Femur (tissue), 1 donor: ENCODE data around the gene B3GALT5.
"Not testable (repeated sequence)": the region's sequence is repeated elsewhere in the genome, so short reads cannot be mapped to it uniquely, and the experiment has no call there.

Experiments
- DNase-seq: peaks from one replicate; pipeline ENCODE4 v3.0.0-alpha.2; 2017

The B3GALT5 gene

GRCh38 chr21:39612233-39613040, at the start of gene B3GALT5:
B3GALT5 (plus strand) TSS chr21:39612940; CDS start chr21:39660560, 47,620 bp downstream.
- peak; percentile 28 for DNase-seq

DNA sequence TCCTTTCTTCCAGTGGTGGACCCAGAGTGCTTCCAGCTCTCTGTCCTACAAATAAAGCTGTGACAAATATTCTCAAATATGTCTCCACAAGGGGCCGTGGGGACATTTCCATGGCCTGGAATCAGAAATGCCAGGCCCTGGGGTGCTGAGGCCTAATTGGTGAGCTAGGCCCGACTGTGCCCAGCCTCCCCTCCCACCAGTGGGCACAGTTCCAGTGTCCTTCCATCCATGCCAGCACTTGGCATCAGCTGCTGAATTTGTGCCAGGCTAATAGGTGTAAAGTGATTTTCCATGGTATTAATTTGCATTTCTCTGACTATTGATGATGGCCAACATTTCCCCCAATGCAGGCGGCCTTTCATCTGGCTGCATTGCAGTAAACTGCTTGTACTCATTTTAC, 48.5 kb upstream of the B3GALT5 start:
- peak; percentile 36 for DNase-seq

- DNase-seq, result no peak
These were observed 45.4 kb upstream of the B3GALT5 start for GRCh38 chr21:39567180-39567972.

DNA sequence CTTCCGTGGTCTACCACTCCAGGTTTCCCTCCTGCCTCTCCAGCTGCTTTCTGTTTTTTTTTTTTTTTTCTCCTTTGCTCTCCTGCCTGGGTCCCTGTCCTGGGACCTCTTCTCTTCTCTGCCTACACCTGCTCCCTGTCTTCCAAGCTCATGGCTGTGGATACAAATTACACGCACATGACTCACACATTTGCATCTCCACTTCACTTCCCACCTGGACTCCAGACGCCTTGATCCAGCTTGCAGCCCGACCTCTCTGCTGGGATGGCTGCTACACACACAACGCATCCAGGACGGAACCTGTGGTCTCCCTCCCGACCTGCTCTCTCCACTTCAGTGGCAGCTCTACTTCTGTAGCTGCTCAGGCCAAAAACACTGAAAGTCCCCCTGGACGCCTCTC, 44.4 kb upstream of the B3GALT5 start:
- DNase-seq, result no peak

GRCh38 chr21:39575775-39576174, 37.0 kb upstream of the B3GALT5 start:
- DNase-seq, result no peak

DNA sequence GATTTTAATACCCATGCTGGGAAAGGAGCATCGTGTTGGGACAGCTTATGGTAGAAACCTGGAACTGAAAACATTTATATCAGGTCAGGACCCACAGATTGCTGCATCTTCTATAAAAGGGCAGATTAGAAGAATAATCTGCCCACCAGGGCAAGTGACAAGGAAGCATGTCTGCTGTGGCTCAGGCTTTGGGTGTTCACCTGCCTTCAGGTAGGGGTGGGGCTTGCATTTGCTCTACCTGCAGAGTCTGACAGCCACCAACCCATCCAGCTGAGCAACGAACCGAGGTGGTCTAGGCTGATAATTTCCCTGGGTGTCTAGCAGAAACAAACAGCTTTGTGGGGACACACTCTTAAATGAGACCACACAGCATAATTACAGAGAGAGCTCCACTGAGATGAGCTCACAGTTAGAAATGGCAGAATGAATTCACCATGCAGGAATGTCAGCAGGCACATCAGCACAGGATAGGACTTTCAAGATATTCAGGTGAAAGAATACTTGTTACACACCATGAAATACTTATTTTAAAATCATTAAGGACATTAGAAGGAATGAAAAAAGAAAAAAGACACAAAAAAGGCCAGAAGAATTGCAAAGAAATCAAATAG, 36.1 kb upstream of the B3GALT5 start:
- no peak for DNase-seq

DNA sequence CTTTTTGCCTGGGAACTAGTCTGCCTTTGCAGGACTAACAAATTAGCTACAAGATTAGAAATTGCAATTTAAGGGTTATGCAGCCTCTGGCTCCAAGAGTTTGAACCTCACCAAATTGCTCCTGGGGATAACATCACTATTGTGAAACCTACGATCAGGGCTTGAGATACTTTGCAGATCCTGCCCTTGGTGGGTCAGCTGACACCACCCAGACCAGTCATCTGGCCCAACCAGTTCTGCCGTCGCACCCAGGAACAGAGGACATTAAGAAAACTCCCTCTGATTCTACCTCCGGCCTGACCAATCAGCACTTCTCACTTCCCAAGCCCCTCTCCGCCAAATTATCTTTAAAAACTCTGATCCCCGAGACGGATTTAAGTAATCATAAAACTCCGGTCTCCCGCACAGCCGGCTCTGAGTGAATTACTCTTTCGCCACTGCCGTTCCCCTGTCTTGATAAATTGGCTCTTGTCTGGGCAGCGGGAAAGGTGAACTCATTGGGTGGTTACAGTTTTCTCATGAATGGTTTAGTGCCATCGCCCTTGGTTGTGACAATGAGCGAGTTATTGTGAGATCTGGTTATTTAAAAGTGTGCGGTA, 32.9 kb upstream of the B3GALT5 start:
- DNase-seq, result no peak

GRCh38 chr21:39580744-39581143, 32.0 kb upstream of the B3GALT5 start:
- DNase-seq, result no peak

GRCh38 chr21:39581414-39581813, 31.3 kb upstream of the B3GALT5 start:
- no peak for DNase-seq

DNA sequence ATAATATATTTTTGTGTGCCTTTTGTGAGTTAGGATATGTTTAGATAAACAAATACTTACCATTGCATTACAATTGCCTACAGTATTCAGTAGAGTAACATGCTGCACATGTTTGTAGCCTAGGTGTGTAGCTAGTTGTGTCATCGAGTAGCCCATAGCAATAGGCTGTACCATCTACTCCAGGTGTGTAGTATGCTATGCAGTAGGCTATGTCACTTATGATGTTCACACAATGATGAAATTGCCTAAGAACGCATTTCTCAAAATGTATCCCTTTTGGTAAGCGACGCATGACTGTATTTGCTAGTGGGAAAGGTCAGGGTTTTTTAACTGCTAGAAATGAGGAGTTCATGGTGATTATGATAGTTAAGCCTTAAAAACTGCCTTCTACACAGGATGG, 30.0 kb upstream of the B3GALT5 start:
- no peak for DNase-seq

- DNase-seq, result not testable (repeated sequence)
These were observed 29.2 kb upstream of the B3GALT5 start for GRCh38 chr21:39583586-39583985.

DNA sequence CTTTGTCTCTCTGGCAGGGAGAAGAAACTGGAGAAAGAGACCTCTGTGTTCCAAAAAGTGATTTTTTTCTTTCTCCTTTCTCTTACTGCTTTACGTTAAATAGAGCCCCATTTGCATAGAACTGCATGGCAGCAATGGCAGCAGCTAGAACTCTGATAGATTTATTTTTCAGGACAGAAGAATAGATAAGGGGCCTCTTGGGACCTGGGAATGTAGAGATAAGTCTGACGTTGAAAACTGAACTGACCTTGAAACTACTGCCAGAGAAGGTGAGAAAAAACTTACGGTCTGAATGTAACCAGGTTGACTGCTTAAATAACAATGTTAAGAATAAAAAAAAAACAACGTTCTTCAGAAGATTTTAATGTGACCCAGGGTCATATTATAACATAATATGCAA, 25.4 kb upstream of the B3GALT5 start:
- no peak for DNase-seq

- no peak for DNase-seq
These were observed 23.9 kb upstream of the B3GALT5 start for GRCh38 chr21:39588884-39589283.

- DNase-seq, result no peak
These were observed 19.2 kb upstream of the B3GALT5 start for GRCh38 chr21:39593522-39593921.

DNA sequence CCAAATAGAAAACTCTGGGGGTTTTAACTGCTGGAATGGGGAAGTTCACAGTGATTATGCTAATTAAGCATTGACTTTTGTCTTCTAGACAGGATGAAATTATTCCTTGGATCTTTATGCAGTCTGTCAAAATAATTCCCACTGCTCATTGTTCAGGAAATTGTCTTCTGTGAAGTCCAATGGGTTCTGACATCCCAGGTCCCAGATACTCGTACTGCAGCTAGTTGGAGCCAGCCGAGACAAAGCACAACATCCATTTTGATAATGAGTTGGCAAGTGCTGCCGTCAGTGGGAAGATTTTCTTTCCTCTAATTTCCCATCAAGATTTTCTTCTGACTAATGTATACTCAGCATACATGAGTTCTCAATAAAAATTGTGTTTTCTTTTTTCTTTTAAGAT, 17.3 kb upstream of the B3GALT5 start:
- no peak for DNase-seq

GRCh38 chr21:39597595-39597994, 15.1 kb upstream of the B3GALT5 start:
- no peak for DNase-seq

DNA sequence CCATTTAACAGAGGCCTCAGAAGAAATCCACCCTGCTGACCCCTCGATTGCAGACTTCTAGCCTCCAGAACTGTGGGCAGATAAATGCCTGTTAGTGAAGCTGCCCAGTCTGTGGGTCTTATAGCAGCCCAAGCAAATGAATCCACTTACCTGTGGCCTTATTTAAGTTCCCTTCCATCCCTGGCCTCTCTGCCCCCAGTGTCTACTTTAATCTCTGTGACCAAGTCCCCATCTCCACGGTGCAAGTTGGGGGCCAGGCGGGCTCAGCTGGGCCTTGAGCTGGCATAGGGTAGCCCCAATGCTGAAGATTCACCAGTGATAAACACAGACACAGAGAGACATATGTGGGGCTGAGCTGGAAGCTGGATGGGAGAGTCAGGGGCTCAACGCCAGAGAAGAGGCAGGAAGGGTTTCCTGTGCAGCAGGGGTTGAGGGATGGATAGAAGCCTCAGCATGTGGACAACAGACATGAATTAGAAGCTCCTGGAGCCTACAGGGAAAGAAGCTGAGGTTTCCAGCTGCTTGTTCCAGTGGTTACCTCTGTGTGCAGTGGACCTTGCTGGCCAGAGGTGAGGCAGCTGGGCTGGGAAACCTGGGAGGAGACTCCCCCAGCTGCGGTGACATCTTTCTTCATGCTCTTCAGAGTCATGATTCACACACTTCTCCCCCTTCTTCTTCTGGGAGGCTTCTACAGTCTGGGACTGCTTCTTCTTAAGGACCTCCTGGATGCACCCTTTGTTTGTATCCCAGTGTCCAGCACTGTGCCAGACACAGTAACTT, 13.4 kb upstream of the B3GALT5 start:
- DNase-seq, result no peak

- DNase-seq, result no peak
These were observed 11.4 kb upstream of the B3GALT5 start for GRCh38 chr21:39601187-39601928.

GRCh38 chr21:39602076-39602689, 10.6 kb upstream of the B3GALT5 start:
- DNase-seq, result no peak

GRCh38 chr21:39602793-39603192, 9.9 kb upstream of the B3GALT5 start:
- DNase-seq, result no peak

- DNase-seq, result no peak
These were observed 7.8 kb upstream of the B3GALT5 start for GRCh38 chr21:39604951-39605350.
